BJ (cell line): ENCODE data around the gene DMD. TPM values are rescaled to one million over a fixed set of nuclear protein-coding genes. Genes with fewer than 3 reads are reported as not detected.

Source experiments
- CTCF ChIA-PET: fragments of 350-600 bp; formaldehyde crosslinking; extraction: SDS; loops from one replicate; lab custom pipeline; 2021; ENCODE audit warnings: antibody characterized with exemption, inconsistent platforms; lab: Yijun Ruan, JAX
- POLR2A ChIA-PET: fragments of 300-600 bp; sonication (Branson Sonifier 250); formaldehyde crosslinking; extraction: SDS; loops from one replicate; lab custom pipeline; 2021; ENCODE audit warnings: antibody characterized with exemption; lab: Charles Lee
- DNase-seq: peaks from one replicate; pipeline ENCODE4 v3.0.0-alpha.2; 2011; ENCODE audit warnings: low read depth
- H3K27me3 ChIP-seq: 2 replicates; pipeline ENCODE4 v1.6.0; 2011; ENCODE audit warnings: low read length; ENCODE audit not compliant: control insufficient read depth, insufficient read depth
- H3K36me3 ChIP-seq: 2 replicates; pipeline ENCODE4 v1.5.1; 2011; ENCODE audit warnings: low read length; ENCODE audit not compliant: control insufficient read depth, insufficient read depth
- H3K4me3 ChIP-seq: 2 replicates; pipeline ENCODE4 v1.5.1; 2011; ENCODE audit warnings: low read depth, mild to moderate bottlenecking, control low read depth, low read length
- CTCF ChIP-seq: IDR thresholded peaks from 2 replicates; pipeline ENCODE4 v1.5.1; 2011; ENCODE audit warnings: low read depth, mild to moderate bottlenecking, control low read depth, inconsistent platforms, low read length, moderate library complexity; ENCODE audit not compliant: insufficient read depth
- polyA plus RNA-seq: library from polyadenylated mRNA; depleted of rRNA; stranded (reverse); fragments of >200 nt; gene quantifications from 2 replicates; pipeline ENCODE4 v1.2.3, GENCODE V29; 2011

DMD gene
- polyA plus RNA-seq, 1 experiment, result 12.5 TPM

- ChIA-PET POLR2A (no interaction called here), CTCF (no interaction called here)
- H3K36me3 ChIP-seq, result no peaks in the 10 kb centered on the region
- DNase-seq, result no peak
- no peak for TF ChIP-seq CTCF
- no peak overlapping the region for H3K4me3 ChIP-seq
- no peaks in the 10 kb centered on the region for H3K27me3 ChIP-seq
These were observed 1071.9 kb downstream of the DMD start for GRCh38 chrX:32139476-32139875.

GRCh38 chrX:32137525-32137924, 1073.8 kb downstream of the DMD start:
- CTCF ChIA-PET, result no interaction called here
- H3K4me3 ChIP-seq, result no peak overlapping the region
- DNase-seq, result no peak
- no peaks in the 10 kb centered on the region for H3K27me3 ChIP-seq
- no peaks in the 10 kb centered on the region for H3K36me3 ChIP-seq
- POLR2A ChIA-PET, result no interaction called here
- no peak for TF ChIP-seq CTCF

- no peak for DNase-seq
- POLR2A ChIA-PET, result no interaction called here
- CTCF ChIA-PET, result no interaction called here
- H3K36me3 ChIP-seq, result no peaks in the 10 kb centered on the region
- H3K4me3 ChIP-seq, result no peak overlapping the region
- no peak for TF ChIP-seq CTCF
- no peaks in the 10 kb centered on the region for H3K27me3 ChIP-seq
These were observed 1084.4 kb downstream of the DMD start for GRCh38 chrX:32126997-32127396.

- Histone ChIP-seq H3K36me3 (no peaks in the 10 kb centered on the region), H3K4me3 (no peak overlapping the region), H3K27me3 (no peaks in the 10 kb centered on the region)
- no peak for TF ChIP-seq CTCF
- POLR2A ChIA-PET, result no interaction called here
- no peak for DNase-seq
- CTCF ChIA-PET, result no interaction called here
These were observed 1092.5 kb downstream of the DMD start for GRCh38 chrX:32118832-32119231.

- Histone ChIP-seq H3K36me3 (no peaks in the 10 kb centered on the region), H3K4me3 (no peak overlapping the region), H3K27me3 (no peaks in the 10 kb centered on the region)
- no peak for TF ChIP-seq CTCF
- CTCF ChIA-PET, result no interaction called here
- POLR2A ChIA-PET, result no interaction called here
- DNase-seq, result no peak
These were observed 1095.3 kb downstream of the DMD start for GRCh38 chrX:32116047-32116446.
